ENCODE data around the gene SORCS1.

SORCS1 gene

GRCh38 chr10:106535304-106535953 lies 629.1 kb downstream of the SORCS1 start:
- no peak for DNase-seq (ENCODE audit: low read depth)

GRCh38 chr10:106534441-106534840 lies 630.1 kb downstream of the SORCS1 start:
- DNase-seq (ENCODE audit: low read depth) = no peak

- no peak for DNase-seq (ENCODE audit: low read depth)
These were observed 635.8 kb downstream of the SORCS1 start for GRCh38 chr10:106528702-106529101.

GRCh38 chr10:106525835-106526234 lies 638.7 kb downstream of the SORCS1 start:
- DNase-seq (ENCODE audit: low read depth) = no peak

Measured in ELR (cell line).